ENCODE data around the gene DTNA.
"Not testable (repeated sequence)": the region's sequence is repeated elsewhere in the genome, so short reads cannot be mapped to it uniquely, and the experiment has no call there.

Gene DTNA

GRCh38 chr18:34709750-34710441 lies at the start of gene DTNA:
Gene DTNA, plus strand, starts transcription at chr18:34710298. Its CDS starts 45,679 bp downstream, at chr18:34755977.
- peak; percentile 94 for DNase-seq

- no peak for DNase-seq
Observed at GRCh38 chr18:34660572-34660971, 49.5 kb upstream of the DTNA start.

DNA sequence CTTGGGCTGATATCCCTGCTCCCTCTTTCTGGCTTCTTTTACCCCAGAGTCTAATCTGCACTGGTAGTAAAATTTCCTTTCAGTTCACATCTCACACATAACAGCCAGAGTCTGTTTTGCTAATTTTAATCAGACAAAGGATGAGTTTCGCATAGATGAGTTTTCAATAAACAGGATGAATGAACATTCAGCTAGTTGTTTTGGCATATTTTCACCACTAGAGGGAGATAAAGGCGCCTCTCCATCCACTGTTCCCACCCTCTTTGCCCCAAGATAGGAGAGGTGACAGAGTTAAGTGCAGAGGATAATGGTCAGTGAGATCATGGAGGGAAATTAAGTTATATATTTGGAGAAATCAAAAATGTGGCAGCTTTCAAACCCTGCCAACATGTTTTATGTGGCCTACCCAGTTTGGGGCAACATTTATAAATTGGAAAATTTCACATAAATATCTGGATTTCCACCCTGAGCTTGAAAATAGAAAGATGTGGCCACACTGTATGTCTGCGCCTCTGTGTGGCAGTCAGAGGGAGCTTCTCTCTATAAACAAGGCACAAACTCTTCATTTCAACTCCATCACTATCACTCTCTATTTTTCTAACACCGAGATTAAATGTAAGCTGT lies 48.5 kb upstream of the DTNA start:
- peak; percentile 81 for DNase-seq

DNA sequence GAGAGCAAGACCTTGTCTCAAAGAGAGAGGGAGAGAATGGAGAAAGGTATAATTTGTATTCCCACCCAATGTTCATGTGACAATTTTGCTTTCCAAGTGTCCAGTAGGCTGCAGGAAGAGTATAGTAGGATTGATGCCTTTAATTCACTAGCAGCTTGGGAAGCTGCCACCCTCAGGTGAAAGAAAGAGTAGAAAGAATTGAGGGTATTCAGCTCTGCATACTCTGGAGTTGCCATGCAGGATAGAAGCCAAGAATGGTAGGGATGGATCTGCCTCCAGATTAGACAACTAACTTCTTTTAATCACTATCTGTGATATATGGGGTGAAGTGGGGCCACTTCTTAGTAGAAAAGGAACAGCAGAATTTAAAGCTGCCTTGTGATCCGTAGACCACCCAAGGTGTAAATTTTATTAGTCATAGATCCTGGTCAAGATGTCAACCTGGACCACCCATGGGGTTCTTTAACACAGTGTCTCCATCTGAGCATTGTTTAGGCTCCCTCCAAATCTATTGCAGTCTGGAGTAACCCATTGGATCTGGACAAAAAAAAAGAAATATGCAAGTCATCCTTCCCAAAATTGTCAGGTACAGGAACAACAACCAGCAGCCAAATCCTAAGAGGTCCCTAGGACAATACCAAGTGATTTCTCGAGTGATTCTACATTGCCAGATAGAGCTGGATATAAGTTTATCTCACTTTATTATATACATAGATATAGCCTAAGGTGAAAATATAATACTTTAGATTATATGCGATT lies 33.1 kb upstream of the DTNA start:
- DNase-seq = no peak

DNA sequence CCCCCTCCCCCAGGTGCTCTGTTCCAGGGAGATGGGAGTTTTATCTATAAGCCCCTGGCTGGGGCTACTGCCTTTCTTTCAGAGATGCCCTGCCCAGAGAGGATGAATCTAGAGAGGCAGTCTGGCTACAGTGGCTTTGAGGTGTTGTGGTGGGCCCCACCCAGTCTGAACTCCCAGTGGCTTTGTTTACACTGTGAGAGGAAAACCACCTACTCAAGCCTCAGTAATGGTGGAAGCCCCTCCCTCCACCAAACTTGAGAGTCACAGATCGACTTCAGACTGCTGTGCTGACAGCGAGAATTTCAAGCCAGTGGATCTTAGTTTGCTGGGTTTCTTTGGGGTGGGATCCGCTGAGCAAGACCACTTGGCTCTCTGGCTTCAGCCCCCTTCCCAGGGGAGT lies 20.3 kb upstream of the DTNA start:
- DNase-seq = not testable (repeated sequence)

GRCh38 chr18:34691614-34692013 lies 18.5 kb upstream of the DTNA start:
- DNase-seq = no peak

- peak; percentile 64 for DNase-seq
Observed at GRCh38 chr18:34694591-34695165, 15.4 kb upstream of the DTNA start.

DNA sequence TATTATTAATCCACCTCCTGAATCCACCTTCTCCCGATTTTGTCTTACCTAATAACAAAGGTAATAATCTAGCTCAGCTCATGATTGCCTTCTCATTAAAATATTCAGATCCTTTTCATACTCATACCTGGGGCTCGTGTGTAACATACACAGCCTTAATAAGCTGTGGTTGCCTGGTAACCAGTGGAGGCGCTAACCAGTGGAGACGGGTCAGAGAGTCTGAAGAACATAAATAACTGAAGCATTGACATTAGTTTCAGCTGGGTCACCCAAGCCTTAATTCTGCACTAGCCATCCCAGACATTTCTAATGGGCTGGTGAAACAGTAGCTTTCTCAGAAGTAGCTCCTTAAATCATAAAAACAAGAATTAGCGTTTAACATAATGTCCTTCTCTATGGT lies 14.8 kb upstream of the DTNA start:
- peak; percentile 85 for DNase-seq

DNA sequence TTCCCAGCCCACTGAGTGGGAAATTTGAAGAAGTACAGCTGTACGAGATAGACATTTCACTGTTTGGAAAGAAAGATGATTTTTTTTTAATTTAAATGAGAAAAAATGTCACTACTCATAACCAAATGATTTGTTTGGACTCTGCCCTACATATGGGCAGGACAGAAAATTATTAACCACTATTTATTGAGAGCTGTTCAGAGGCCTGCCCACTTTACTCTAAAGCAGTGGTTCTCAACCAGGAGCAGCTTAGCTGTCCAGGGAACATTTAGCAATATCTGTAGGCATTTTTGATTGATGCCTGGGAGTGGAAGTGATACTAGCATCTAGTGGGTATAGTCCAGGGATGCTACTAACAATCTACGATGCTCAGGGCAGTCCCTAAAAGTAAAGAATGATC lies 13.4 kb upstream of the DTNA start:
- no peak for DNase-seq

DNA sequence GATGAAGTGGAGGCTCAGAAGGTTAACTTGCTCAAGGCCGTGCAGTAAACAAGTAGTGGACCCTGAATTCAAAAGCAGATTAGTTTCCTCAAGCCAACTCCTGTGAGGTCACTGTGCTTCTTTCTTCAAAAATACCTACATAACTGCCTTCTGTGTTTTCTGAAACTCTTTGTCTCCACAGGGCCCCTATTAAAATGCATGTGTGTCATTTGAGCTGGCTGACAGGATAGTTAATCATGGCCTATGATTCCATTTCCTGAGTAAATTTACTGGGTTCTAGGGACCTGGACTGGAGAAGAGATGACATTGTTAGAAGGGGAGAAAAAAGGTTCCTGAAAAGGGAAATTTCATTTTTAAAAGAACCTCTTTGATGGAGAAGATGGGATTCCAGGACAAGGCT lies 12.9 kb upstream of the DTNA start:
- peak; percentile 92 for DNase-seq

GRCh38 chr18:34697891-34698290 lies 12.2 kb upstream of the DTNA start:
- peak; percentile 88 for DNase-seq

GRCh38 chr18:34701911-34702310 lies 8.2 kb upstream of the DTNA start:
- DNase-seq = no peak

GRCh38 chr18:34702814-34703213 lies 7.3 kb upstream of the DTNA start:
- no peak for DNase-seq

DNA sequence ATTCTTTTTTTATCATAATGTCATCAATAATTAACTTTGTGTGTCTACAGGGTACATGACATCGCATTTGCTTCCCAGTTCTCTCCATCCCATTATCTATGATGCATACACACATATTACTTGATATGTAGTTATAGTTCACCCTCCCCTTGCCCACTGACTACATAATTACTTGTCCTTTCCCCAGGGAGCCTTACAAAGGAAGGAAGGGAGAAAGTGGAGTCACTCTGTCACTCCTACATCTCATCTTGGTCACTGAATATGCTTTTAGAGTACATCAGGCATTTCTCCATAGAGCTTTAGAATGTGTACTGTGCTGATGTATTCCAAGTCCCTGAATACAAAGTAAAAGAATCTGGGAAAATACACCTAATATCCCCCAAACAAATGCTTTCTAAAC lies 6.0 kb upstream of the DTNA start:
- peak; percentile 49 for DNase-seq

- DNase-seq = peak; percentile 81
Observed at GRCh38 chr18:34704823-34705222, 5.3 kb upstream of the DTNA start.

DNA sequence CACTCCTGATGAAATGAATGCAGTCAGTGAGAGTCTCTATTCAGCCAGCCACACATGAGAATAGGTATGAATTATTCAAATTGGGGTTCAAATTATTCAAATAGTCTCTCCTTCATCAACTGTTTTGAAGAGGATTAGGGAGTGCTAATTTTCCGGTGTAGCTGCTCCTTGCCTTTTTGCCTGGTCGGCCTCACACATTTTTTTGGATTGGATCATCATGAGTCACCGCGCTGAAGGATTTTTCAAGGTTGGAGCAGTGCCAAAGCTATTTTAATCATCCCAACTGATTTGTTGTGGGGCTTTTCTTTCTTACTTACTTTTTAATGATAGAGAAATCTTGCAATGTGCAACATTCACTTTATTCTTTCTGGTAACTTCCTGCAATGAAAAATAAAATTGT lies 2.4 kb upstream of the DTNA start:
- peak; percentile 82 for DNase-seq

GRCh38 chr18:34709104-34709503 lies 994 bp upstream of the DTNA start:
- DNase-seq = peak; percentile 51

DNA sequence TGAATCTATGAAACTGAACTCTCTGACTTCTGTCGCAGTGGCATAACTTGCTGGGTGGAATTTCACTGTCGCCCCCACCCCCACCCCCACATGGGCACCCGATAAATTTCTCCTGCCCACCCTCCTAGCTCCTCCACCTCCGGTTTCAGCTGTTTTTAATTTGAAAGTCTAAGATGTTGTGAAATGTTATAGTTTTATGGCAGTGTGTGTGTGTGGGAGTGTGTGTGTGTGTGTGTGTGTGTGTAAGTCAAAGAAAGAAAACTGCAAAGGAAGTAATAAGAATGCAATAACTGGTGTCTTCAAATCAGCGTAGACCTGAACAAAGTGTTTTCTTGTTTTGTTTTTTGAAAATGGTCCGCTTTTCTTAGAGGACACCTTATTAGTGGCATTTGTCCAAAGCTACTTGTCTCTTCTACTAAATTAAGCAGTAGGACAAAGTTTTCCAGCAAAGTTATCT lies 388 bp downstream of the DTNA start:
- DNase-seq = peak; percentile 79

DNA sequence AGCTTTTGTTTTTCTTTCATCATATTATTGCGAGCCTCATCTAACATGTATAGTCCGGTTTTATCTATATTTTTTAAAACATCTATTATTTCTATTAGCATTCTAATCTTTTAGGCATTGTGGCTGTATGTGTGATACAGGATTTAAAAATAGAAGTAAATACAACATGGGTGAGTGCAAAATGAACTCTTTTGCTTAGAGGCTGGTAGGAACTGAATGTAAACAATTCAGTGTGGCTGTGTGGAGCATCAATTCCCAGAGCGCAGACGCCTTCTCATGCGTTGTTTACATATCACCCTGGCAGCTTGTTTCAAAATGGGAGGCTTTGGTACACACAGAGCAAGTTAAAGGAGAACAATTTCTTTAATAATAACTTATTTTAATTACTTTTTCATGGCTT lies 836 bp downstream of the DTNA start:
- peak; percentile 91 for DNase-seq

GRCh38 chr18:34716111-34716510 lies 6.0 kb downstream of the DTNA start:
- DNase-seq = not testable (repeated sequence)

GRCh38 chr18:34718610-34719009 lies 8.5 kb downstream of the DTNA start:
- DNase-seq = no peak

- DNase-seq = peak; percentile 31
Observed at GRCh38 chr18:34720220-34720619, 10.1 kb downstream of the DTNA start.

- DNase-seq = no peak
Observed at GRCh38 chr18:34723143-34723542, 13.0 kb downstream of the DTNA start.

DNA sequence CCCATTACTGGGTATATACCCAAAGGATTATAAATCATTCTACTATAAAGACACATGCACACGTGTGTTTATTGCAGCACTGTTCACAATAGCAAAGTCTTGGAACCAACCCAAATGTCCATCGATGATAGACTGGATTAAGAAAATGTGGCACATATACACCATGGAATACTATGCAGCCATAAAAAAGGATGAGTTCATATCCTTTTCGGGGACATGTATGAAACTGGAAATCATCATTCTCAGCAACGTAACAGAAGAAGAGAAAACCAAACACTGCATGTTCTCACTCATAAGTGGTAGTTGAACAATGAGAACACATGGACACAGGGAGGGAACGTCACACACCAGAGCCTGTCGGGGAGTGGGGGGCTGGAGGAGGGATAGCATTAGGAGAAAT lies 15.6 kb downstream of the DTNA start:
- DNase-seq = not testable (repeated sequence)
